Trophoblast cell (in vitro differentiated cells and primary cell): ENCODE measurements around the gene C14orf132.

Experiments used
- DNase-seq, 2 donors: peaks; one replicate each; pipeline ENCODE4 v3.0.0-alpha.2; 2016
- H2AFZ ChIP-seq: 2 replicates; pipeline ENCODE4 v1.6.1; 2013; ENCODE audit warnings: low read length, moderate library complexity, mild to moderate bottlenecking; ENCODE audit not compliant: insufficient read depth, poor library complexity
- H2AK5ac ChIP-seq: 2 replicates; pipeline ENCODE4 v1.6.1; 2013; ENCODE audit warnings: mild to moderate bottlenecking, low read length
- H2BK120ac ChIP-seq: 2 replicates; pipeline ENCODE4 v1.6.1; 2013; ENCODE audit warnings: low read length, mild to moderate bottlenecking, moderate library complexity; ENCODE audit not compliant: insufficient read depth, poor library complexity
- H2BK12ac ChIP-seq: 2 replicates; pipeline ENCODE4 v1.6.1; 2013; ENCODE audit warnings: mild to moderate bottlenecking, low read length, moderate library complexity
- H2BK5ac ChIP-seq: 2 replicates; pipeline ENCODE4 v1.6.1; 2013; ENCODE audit warnings: low read length, low read depth, moderate library complexity, mild to moderate bottlenecking; ENCODE audit not compliant: poor library complexity
- H3K14ac ChIP-seq: 2 replicates; pipeline ENCODE4 v1.6.1; 2013; ENCODE audit warnings: mild to moderate bottlenecking, low read length
- H3K18ac ChIP-seq: 2 replicates; pipeline ENCODE4 v1.6.1; 2013; ENCODE audit warnings: mild to moderate bottlenecking, low read length
- H3K23ac ChIP-seq: 2 replicates; pipeline ENCODE4 v1.6.1; 2013; ENCODE audit warnings: low read length
- H3K27ac ChIP-seq: 2 replicates; pipeline ENCODE4 v1.5.1; 2013; ENCODE audit warnings: low read depth, mild to moderate bottlenecking, inconsistent platforms, low read length, moderate library complexity
- H3K27me3 ChIP-seq: 2 replicates; pipeline ENCODE4 v1.6.1; 2013; ENCODE audit warnings: inconsistent platforms, mild to moderate bottlenecking, low read length, moderate library complexity; ENCODE audit not compliant: insufficient read depth
- H3K36me3 ChIP-seq, 2 experiments: 1 replicate in 1 of 2; 2 replicates in 1 of 2; pipeline ENCODE4 v1.6.1; 2013; ENCODE audit warnings: low read length in 2 of 2, mild to moderate bottlenecking in 2 of 2, moderate library complexity in 1 of 2; ENCODE audit not compliant: insufficient read depth in 2 of 2, control insufficient read depth in 1 of 2
- H3K4ac ChIP-seq: 2 replicates; pipeline ENCODE4 v1.6.1; 2013; ENCODE audit warnings: low read depth, mild to moderate bottlenecking, low read length, moderate library complexity
- H3K4me1 ChIP-seq, 2 experiments: 1 replicate in 1 of 2; 2 replicates in 1 of 2; pipeline ENCODE4 v1.6.1; 2013; ENCODE audit warnings: low read length in 2 of 2, mild to moderate bottlenecking in 2 of 2, moderate library complexity in 1 of 2; ENCODE audit not compliant: insufficient read depth in 2 of 2, control insufficient read depth in 1 of 2
- H3K4me2 ChIP-seq: 2 replicates; pipeline ENCODE4 v1.6.1; 2013; ENCODE audit warnings: inconsistent platforms, mild to moderate bottlenecking, low read length, moderate library complexity
- H3K4me3 ChIP-seq: 2 replicates; pipeline ENCODE4 v1.5.1; 2013; ENCODE audit warnings: mild to moderate bottlenecking, low read depth, low read length, inconsistent platforms
- H3K79me1 ChIP-seq: one replicate; pipeline ENCODE4 v1.6.1; 2013; ENCODE audit warnings: low read length
- H3K79me2 ChIP-seq: 2 replicates; pipeline ENCODE4 v1.6.1; 2013; ENCODE audit warnings: low read length, mild to moderate bottlenecking; ENCODE audit not compliant: control insufficient read depth, insufficient read depth, poor library complexity
- H3K9ac ChIP-seq: 2 replicates; pipeline ENCODE4 v1.6.1; 2013; ENCODE audit warnings: mild to moderate bottlenecking, low read length
- H3K9me3 ChIP-seq: 2 replicates; pipeline ENCODE4 v1.6.1; 2013; ENCODE audit warnings: low read depth, mild to moderate bottlenecking, control low read depth, inconsistent platforms, low read length; ENCODE audit not compliant: insufficient read depth
- H4K12ac ChIP-seq: 2 replicates; pipeline ENCODE4 v1.6.1; 2013; ENCODE audit warnings: low read depth, mild to moderate bottlenecking, low read length, moderate library complexity
- H4K8ac ChIP-seq: 2 replicates; pipeline ENCODE4 v1.6.1; 2013; ENCODE audit warnings: low read depth, mild to moderate bottlenecking, low read length, moderate library complexity
- H4K91ac ChIP-seq: one replicate; pipeline ENCODE4 v1.6.1; 2013; ENCODE audit warnings: low read depth, mild to moderate bottlenecking, low read length, moderate library complexity
- WGBS: extraction: QIAGEN DNeasy Blood & Tissue Kit; methylation state at CpG from one replicate; pipeline ENCODE4 v1.1.7; 2013; ENCODE audit warnings: missing lambda C conversion rate; ENCODE audit not compliant: insufficient read length, insufficient coverage; ENCODE audit errors: extremely low coverage; 5-methylcytosine and 5-hydroxymethylcytosine counted together

The C14orf132 gene

DNA sequence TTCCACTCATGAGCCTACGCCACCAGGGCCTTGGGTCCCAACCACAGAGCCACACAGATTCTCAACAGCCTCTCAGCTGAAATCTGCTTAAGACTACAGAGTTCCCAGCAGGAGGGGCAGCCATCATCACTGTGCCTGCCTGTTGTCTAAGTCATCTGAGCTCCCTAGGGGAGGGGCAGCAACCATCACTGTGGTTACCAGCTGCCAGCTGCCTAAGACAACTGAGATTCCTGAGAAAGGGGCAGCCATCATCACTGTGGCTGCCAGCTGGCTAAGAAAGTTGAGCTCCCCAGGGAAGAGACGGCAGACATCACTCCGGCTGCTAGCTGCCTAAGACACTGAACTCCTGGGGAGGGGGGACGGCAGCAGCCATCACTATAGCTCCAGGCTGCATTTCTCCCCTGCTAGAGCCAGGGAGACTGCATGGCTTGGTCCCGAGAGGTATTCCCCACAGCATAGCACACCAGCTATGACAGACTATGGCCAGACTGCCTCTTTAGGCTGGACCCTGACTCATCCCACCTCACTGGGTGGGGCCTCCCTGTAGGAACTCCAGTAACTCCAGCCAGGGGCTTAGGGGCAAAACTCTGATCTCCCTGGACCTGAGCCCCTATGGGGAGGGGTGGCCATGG, 37.2 kb upstream of the C14orf132 start:
- H3K14ac ChIP-seq, result no peak overlapping the region
- H3K27me3 ChIP-seq, result no peaks in the 10 kb centered on the region
- no peak overlapping the region for H2AFZ ChIP-seq
- no peaks in the 10 kb centered on the region for H3K4me1 ChIP-seq
- H3K18ac ChIP-seq, result no peak overlapping the region
- H2BK12ac ChIP-seq, result no peak overlapping the region
- no peak overlapping the region for H2AK5ac ChIP-seq
- no peak overlapping the region for H2BK5ac ChIP-seq
- H3K23ac ChIP-seq, result no peak overlapping the region
- H3K79me2 ChIP-seq, result no peaks in the 10 kb centered on the region
- no peak overlapping the region for H4K8ac ChIP-seq
- H3K9me3 ChIP-seq, result no peaks in the 10 kb centered on the region
- no peak overlapping the region for H3K27ac ChIP-seq
- H3K36me3 ChIP-seq, result no peaks in the 10 kb centered on the region
- no peaks in the 10 kb centered on the region for H3K79me1 ChIP-seq
- no CpG with 5 or more reads among the region's 5 CpGs for WGBS
- no peak overlapping the region for H3K4me3 ChIP-seq
- DNase-seq, result no peak
- H2BK120ac ChIP-seq, result no peak overlapping the region
- H4K12ac ChIP-seq, result no peak overlapping the region
- no peak overlapping the region for H3K9ac ChIP-seq
- H3K4me2 ChIP-seq, result no peak overlapping the region
- no peak overlapping the region for H4K91ac ChIP-seq
- no peak overlapping the region for H3K4ac ChIP-seq

DNA sequence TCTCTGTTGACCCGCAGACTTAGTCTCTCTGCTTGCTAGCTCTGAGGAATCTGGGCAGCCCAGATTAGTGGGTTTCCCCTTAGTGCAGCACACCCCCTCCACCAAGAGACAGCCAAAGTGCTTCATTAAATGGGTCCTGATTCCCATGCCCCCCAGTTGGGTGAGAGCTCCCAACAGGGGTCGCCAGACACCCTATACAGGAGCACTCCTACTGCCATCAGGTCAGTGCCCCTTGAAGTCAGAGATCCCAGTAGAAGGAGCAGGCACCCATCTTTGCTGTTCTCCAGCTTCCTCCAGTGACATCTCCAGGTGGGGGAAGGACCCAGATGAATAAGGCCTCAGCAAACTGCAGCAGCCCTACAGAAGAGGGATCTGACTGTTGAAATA, 36.7 kb upstream of the C14orf132 start:
- Histone ChIP-seq H3K36me3 (no peaks in the 10 kb centered on the region), H2AK5ac (no peak overlapping the region), H3K23ac (no peak overlapping the region), H4K91ac (no peak overlapping the region), H3K27me3 (no peaks in the 10 kb centered on the region), H3K4me1 (no peaks in the 10 kb centered on the region), H3K18ac (no peak overlapping the region), H4K12ac (no peak overlapping the region), H3K4me3 (no peak overlapping the region), H3K9me3 (no peaks in the 10 kb centered on the region), H2BK12ac (no peak overlapping the region), H3K79me1 (no peaks in the 10 kb centered on the region), H3K14ac (no peak overlapping the region), H2AFZ (no peak overlapping the region), H3K4me2 (no peak overlapping the region), H2BK5ac (no peak overlapping the region), H3K4ac (no peak overlapping the region), H3K79me2 (no peaks in the 10 kb centered on the region), H3K9ac (no peak overlapping the region), H3K27ac (no peak overlapping the region), H2BK120ac (no peak overlapping the region), H4K8ac (no peak overlapping the region)
- no CpG with 5 or more reads among the region's 2 CpGs for WGBS
- no peak for DNase-seq

- no peak overlapping the region for H2AFZ ChIP-seq
- H3K23ac ChIP-seq, result no peak overlapping the region
- WGBS, result no CpG with 5 or more reads among the region's 1 CpG
- H3K4ac ChIP-seq, result no peak overlapping the region
- H3K18ac ChIP-seq, result no peak overlapping the region
- H3K79me1 ChIP-seq, result no peaks in the 10 kb centered on the region
- H3K79me2 ChIP-seq, result no peaks in the 10 kb centered on the region
- no peak overlapping the region for H3K4me3 ChIP-seq
- no peak overlapping the region for H3K4me2 ChIP-seq
- no peaks in the 10 kb centered on the region for H3K27me3 ChIP-seq
- H3K9me3 ChIP-seq, result peaks cover 8% of the 10 kb centered on the region
- no peak for DNase-seq
- H3K14ac ChIP-seq, result no peak overlapping the region
- H2BK12ac ChIP-seq, result no peak overlapping the region
- no peak overlapping the region for H2BK5ac ChIP-seq
- no peak overlapping the region for H3K9ac ChIP-seq
- no peaks in the 10 kb centered on the region for H3K4me1 ChIP-seq
- no peak overlapping the region for H3K27ac ChIP-seq
- H4K8ac ChIP-seq, result no peak overlapping the region
- no peaks in the 10 kb centered on the region for H3K36me3 ChIP-seq
- H2BK120ac ChIP-seq, result no peak overlapping the region
- no peak overlapping the region for H2AK5ac ChIP-seq
- no peak overlapping the region for H4K12ac ChIP-seq
- H4K91ac ChIP-seq, result no peak overlapping the region
Observed at GRCh38 chr14:96011131-96011530, 28.0 kb upstream of the C14orf132 start.

GRCh38 chr14:96011607-96012006, 27.6 kb upstream of the C14orf132 start:
- no peaks in the 10 kb centered on the region for H3K27me3 ChIP-seq
- no peak overlapping the region for H3K4ac ChIP-seq
- no peak overlapping the region for H3K23ac ChIP-seq
- H4K8ac ChIP-seq, result no peak overlapping the region
- H2AK5ac ChIP-seq, result no peak overlapping the region
- H4K12ac ChIP-seq, result no peak overlapping the region
- H2AFZ ChIP-seq, result no peak overlapping the region
- H3K4me1 ChIP-seq, result no peaks in the 10 kb centered on the region
- no peak overlapping the region for H3K18ac ChIP-seq
- H3K4me2 ChIP-seq, result no peak overlapping the region
- no peak overlapping the region for H3K14ac ChIP-seq
- no peak overlapping the region for H4K91ac ChIP-seq
- H3K4me3 ChIP-seq, result no peak overlapping the region
- H3K79me2 ChIP-seq, result no peaks in the 10 kb centered on the region
- H2BK5ac ChIP-seq, result no peak overlapping the region
- peak overlapping the region; percentile 25 for H3K9ac ChIP-seq
- no peak for DNase-seq
- H3K79me1 ChIP-seq, result no peaks in the 10 kb centered on the region
- H2BK120ac ChIP-seq, result no peak overlapping the region
- H3K36me3 ChIP-seq, result no peaks in the 10 kb centered on the region
- H3K27ac ChIP-seq, result no peak overlapping the region
- peaks cover 8% of the 10 kb centered on the region for H3K9me3 ChIP-seq
- H2BK12ac ChIP-seq, result no peak overlapping the region
